SKM-1 treated with dmso at 0.1 percent for 144 hours (cell line): ENCODE data around the gene CDK5RAP2.
"Not testable (repeated sequence)": the region's sequence is repeated elsewhere in the genome, so short reads cannot be mapped to it uniquely, and the experiment has no call there.

Experiments used
- DNase-seq: peaks from one replicate; lab custom pipeline; 2025; ENCODE audit not compliant: unreplicated experiment; lab: John Stamatoyannopoulos, UW

The CDK5RAP2 gene

GRCh38 chr9:120592210-120592609 is 12.2 kb upstream of the CDK5RAP2 start:
- no peak for DNase-seq

GRCh38 chr9:120587328-120587727 is 7.4 kb upstream of the CDK5RAP2 start:
- DNase-seq, result no peak

- peak; percentile 88 for DNase-seq
Measured at GRCh38 chr9:120583958-120584369, 4.0 kb upstream of the CDK5RAP2 start.

GRCh38 chr9:120579139-120580050 is 572 bp downstream of the CDK5RAP2 start:
- no peak for DNase-seq

DNA sequence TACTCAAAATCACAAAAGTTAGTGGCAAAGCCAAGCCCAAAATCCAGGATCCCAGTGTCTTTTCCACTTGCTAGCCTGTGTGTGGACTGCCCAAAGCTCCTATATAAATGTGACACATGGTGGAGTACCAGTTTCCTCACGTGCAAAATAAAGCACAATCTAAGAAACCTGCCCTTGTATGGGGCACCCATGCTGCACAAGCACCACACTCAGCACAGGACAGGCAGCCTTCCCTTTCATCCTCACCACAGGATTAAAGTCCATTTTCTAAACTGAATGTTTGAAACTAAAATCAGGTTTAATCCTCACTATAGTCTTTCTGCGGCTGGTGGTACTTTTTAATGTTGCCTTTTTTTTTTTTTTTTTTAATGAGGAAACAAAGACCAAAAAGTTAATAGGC is 5.5 kb downstream of the CDK5RAP2 start:
- no peak for DNase-seq

DNA sequence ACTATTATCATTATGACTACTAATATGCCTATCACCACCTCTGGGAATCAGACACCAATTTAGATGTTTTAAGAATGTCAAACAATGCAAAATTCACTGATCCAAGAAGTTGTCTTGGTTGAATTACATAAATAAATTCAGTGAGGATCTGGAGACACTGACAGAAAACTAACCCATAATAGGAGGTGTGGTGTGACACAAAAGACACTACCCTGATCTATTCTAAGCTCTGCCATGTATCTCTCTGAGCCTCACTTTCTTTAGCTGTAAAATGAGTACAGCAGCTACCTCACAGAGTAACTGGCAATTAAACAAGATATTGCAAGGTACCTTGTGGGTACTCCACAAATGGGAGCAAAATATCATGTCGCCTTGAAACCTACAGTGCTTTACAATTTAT is 7.5 kb downstream of the CDK5RAP2 start:
- no peak for DNase-seq

DNA sequence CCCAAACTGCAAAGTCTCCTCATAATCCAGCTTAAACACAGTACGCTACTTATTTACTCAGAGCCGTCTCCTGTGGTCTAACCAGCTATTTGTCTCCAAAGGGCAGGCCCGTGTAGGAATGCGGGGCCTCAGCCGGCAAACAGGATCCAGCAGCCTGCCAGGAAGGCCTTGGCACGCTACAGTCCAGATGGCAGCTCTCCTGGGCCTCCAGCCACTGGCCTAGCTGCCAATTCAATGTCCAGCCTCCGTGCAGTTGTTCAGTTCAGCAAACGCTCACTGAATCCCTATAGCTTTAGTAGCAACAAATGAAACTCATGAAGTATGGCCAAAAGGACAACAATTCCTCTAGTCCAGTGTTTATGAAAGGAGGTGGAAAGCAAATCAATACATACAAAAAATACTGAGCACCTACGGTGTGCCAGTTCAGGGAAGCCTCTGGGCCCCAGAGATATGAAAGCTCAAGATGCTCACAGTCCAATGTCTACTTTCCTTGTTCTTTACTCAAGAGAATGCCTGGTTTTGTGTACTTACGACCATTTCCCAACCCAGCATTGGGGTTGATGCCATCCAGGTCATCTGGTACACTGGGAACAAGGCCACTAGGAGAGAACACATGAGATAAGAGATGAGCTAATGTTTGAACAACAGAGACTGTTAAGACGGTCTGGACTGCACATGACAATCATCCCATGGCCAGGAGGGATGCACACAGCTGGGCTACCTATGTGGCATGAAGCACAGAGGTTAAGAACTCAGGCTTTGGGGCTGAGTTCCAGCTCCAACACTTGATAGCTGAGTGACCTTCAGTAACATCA is 8.3 kb downstream of the CDK5RAP2 start:
- DNase-seq, result no peak

DNA sequence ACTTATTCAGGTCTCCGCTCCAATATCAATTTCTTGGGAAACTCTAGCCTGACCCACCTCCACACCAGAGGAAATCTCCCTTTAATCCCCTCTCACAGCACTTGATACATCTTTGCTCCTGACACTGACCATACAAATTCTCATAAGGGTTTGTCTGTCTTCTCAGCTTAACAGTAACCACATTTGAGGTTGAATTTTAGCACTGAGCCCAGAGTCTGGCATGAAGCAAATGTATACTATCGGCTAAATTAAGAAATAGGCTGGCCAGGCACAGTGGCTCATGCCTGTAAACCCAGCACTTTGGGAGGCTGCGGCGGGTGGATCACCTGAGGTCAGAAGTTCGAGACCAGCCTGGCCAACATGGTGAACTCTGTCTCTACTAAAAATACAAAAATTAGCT is 9.7 kb downstream of the CDK5RAP2 start:
- DNase-seq, result no peak

- DNase-seq, result no peak
Measured at GRCh38 chr9:120569556-120569955, 10.4 kb downstream of the CDK5RAP2 start.

DNA sequence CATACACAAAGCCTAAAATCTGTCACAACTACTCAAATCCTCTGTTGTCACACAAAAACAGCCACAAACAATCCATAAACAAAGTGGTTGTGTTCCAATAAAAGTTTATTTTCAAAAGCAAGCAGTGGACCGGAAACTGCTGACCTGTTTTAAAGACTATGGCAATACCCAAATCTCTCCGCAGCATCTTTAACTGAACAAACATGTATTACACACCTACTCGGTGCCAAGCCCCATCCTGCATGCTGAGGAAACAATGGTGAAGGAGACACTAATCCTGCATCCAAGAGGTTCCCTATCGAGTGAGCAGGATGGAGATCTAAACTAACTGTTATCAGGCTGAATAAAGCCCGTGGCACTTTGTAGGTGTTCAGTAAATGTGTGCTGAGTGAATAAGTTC is 11.2 kb downstream of the CDK5RAP2 start:
- DNase-seq, result no peak

DNA sequence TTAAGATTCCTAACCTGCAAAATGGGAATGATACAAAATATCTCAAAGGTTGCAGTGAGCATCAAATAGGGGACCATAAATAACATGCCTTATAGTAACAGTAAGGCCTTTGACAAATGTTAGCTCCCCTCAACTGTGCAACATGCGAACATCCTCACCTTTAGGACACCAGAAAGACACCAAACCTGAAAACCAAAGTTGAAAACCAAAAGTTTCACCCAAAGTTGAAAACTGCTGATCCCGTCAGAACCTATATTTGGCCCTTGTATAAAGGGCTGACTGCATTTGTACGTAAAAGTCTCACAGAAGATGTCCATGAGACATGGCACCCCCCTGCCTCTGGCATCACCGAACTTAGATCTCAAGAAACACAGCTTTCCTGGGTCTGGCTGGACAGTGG is 12.1 kb downstream of the CDK5RAP2 start:
- no peak for DNase-seq

DNA sequence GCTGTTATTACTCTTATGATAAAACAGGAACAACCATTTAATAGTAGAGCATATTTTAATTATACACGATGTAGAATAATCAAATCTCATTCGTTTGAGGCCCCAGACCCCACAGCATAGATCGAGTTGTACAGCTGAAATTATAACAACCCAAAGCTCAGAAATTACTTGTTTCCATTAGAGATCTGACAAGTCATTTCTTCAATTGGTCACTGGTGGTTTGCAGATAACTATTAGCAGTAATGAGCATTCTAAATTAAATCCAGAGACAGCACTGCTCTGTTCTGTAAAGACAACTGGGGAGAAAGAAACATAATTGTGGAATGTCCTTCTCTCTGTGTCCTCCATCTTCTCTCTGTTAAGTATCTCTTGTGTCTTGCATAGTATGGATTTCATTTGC is 12.9 kb downstream of the CDK5RAP2 start:
- DNase-seq, result no peak

DNA sequence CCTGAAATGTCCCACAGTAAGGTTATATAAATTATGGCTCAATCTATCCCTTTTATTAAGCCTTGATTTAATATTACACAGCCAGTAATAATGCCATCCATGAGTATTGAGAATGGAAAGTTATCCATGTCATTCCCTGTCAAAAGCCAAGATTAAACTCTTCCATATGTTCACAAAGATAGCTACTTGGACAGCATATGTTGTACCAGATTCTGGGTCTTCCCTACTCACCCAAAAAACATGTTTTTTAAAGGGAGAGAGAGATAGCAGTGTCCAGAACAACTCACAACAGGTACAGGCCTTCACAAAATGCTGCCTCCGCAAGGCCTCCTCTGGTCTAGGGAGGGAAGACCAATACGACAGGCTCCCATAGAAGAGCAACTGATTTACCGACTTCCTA is 15.4 kb downstream of the CDK5RAP2 start:
- no peak for DNase-seq

DNA sequence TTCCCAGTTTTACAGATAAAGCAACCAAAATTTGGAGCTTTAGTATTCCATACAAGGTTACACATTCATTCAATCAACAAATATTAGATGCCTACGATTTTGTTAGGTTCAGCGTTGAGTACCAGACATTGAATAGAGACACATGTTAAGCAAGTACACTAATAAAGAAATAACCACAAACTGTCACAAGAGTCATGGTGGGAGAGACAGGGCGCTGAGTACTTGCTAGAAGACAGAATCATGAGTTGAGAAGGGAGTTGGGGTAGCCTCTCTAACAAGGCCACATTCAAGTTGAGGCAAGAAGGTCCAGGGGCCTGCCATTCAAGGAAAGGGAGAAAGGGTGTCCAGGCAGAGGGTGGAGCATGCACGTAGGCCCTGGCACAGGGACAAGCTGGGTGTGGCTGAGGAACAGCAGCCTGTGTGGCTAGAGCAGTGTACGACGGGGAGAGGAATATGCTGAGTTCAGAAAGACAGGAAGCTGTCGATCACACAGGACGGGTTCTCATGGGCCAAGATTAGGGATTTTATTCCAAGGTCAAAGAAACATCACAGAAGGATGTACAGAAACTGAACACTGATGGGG is 17.0 kb downstream of the CDK5RAP2 start:
- DNase-seq, result no peak

GRCh38 chr9:120561709-120562108 is 18.3 kb downstream of the CDK5RAP2 start:
- no peak for DNase-seq

- no peak for DNase-seq
Measured at GRCh38 chr9:120559546-120559945, 20.4 kb downstream of the CDK5RAP2 start.

GRCh38 chr9:120558454-120558853 is 21.5 kb downstream of the CDK5RAP2 start:
- DNase-seq, result no peak

DNA sequence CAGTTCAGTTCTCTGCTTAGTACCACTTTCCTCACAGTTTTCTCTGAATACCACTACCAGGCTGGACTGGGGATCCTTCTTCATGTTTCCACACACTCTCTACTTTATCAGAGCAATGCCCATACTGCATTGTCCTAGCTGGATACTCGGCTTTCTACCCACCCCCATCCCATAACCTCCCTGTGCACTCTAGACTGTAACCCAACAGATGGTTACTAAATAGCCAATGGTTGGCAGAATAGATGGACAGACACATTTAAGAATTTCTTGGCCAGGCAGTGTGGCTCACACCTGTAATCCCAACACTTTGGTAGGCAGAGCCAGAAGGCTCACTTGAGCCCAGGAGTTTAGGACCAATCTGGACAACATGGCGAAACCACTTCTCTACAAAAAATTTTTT is 22.8 kb downstream of the CDK5RAP2 start:
- no peak for DNase-seq

- no peak for DNase-seq
Measured at GRCh38 chr9:120556775-120557174, 23.2 kb downstream of the CDK5RAP2 start.

DNA sequence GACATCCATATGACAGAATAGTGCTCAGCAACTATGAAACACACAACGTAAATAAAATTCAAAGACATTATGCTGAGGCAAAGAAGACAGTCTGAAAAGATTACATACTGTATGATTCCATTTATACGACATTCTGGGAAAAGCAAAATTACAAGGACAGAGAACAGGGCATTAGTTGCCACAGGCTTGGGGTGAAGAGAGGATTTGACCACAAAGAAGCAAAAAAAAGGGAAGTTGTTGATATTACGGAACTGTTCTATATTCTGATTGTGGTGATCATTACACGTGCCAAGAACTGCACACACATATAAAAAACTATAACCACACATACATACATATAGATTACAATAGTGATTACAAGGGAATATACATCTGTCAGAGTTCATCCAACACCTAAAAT is 24.1 kb downstream of the CDK5RAP2 start:
- DNase-seq, result peak; percentile 87

- not testable (repeated sequence) for DNase-seq
Measured at GRCh38 chr9:120552210-120552704, 27.7 kb downstream of the CDK5RAP2 start.
